H54 (cell line): ENCODE results near the gene CNNM4.
A peak's percentile ranks its signal among the peaks of the same experiment; 100 is the strongest.

Experiments
- DNase-seq: peaks from one replicate; pipeline ENCODE4 v3.0.0; 2011; ENCODE audit warnings: low spot score, mixed read lengths; ENCODE audit not compliant: insufficient read length
- FAIRE-seq: peaks from 3 replicates; lab custom pipeline; 2011; peaks lifted over from hg19 to GRCh38; lab: Jason Lieb, UNC
- POLR2A ChIP-seq: IDR thresholded peaks from 2 replicates; pipeline ENCODE4 v1.6.1; 2011; ENCODE audit warnings: low read depth, mild to moderate bottlenecking, low read length

The CNNM4 gene

DNA sequence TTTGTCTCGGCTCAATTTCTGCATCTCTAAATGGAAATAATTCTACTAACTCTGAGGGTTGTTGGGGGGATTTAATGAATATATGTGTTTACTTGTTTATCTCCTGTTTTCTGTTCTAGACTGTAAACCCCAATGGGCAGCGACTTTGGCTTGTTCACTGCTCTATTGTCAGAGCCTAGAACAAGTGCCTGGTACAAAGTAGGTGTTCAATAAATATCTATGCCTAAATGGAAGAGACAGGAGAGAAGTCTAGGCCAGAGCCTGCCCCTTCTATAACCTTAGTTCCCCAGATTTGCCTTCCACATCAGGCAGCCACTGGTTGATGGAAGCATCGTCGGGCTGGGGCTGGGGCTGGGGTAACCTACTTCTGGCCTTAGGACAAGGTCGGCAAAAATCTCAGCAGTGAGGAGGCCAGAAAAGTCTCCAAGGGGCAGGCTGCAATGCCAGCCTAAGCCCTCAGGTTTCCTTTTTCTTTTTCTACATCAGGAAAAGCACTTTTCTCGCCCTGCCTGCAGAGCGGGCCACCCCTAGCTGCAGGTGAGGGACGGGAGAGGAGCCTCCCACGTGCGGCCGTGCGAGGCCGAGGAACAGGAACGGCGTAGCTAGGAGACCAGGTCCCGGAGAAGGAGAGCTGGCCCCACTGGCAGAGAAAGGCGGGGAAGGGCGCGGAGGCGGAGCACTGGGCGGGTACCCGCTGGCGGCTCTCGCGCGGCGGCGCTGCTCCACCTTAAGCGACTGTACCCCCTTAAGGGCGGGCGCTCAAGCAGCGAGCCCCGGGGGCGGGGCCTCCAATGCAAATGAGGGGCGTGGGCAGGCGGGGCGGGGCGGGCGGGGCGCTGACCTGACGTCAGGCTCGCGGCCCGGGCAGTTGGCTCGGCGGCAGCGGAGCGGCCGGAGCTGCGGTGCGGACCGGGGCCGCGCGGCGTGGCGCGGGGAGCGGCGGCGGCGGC, at the start of gene CNNM4:
Gene CNNM4, plus strand, starts transcription at position 867 of the 950 bp plus-strand sequence. CDS start 98 bp downstream, outside the sequence.
- peak; percentile 96 for DNase-seq
- TF ChIP-seq POLR2A: peak; percentile 97
- FAIRE-seq: no peak

DNA sequence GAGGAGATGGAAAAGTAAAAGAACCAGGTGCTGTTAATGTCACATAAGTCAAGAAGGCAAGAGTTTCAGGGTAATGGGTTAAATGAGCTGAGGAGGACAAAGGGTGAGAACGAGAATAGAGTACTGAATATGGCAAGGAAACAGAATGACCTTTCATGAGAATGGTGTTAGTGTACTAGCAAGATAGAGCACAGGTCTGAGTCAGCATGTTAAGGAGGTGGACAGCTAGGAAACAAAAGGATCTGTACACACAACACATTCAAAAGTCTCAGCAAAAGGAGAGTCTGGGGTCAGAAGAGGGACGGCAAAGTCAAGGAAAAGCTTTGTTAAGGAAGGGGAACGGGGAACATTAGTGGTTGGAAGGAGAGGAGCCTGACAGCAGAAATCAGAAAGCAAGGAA, 49.7 kb upstream of the CNNM4 start:
- DNase-seq: no peak
- TF ChIP-seq POLR2A: no peak
- no peak for FAIRE-seq

DNA sequence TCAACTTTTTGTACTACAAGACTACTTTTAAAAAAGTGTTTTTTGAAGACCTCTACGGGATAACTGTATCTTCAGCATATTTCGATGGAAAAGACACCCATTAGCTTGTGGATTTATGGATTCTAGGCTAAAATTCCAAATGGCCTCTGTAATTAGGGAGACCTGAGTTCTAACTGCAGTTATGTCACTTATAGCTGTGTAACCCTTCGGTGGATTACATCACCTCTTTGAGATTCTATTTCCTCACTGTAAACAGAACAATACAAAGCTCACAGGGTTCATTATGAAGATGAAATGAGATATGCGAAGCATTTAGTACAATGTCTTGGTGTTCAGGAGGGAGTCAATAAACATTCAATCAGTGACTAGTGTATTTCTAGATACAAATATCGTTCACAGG, 45.0 kb upstream of the CNNM4 start:
- TF ChIP-seq POLR2A: no peak
- DNase-seq: no peak
- no peak for FAIRE-seq

DNA sequence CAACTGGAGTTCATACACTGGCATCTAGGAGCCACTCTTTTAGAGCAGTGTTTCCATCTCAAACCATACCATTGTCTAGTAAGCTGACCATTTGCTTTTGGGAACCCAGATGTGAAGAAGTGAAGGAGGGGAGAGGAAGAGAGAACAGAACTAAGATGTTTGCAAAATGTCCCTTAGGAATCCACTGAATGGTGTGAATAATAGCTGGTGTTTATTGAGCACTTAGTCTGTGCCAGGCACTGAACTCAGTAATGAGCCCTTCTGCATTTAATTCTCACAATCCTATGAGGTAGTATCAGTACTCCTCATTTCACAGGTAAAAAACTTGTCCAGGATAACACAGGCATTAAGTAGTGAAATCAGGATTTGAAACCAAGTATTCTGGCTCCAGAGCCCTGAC, 44.3 kb upstream of the CNNM4 start:
- DNase-seq (no peak), FAIRE-seq (no peak)
- TF ChIP-seq POLR2A: no peak

DNA sequence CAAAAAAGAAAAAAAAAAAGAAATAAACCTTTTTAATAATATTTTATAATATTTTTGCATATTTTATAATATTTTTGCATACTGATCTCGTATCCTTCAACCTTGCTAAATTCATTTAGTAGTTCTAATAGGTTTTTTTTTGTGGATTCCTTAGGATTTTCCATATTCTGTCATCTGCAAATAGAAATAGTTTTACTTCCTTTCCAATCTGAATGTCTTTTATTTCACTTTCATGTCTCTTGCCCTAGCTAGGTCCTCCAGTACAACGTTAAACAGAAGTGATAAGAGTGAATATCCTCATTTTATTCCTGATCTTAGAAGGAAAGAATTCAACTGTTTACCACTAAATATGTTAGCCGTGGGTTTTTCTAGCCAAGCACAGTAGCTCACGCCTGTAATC, 34.6 kb upstream of the CNNM4 start:
- no peak for DNase-seq
- FAIRE-seq: no peak

DNA sequence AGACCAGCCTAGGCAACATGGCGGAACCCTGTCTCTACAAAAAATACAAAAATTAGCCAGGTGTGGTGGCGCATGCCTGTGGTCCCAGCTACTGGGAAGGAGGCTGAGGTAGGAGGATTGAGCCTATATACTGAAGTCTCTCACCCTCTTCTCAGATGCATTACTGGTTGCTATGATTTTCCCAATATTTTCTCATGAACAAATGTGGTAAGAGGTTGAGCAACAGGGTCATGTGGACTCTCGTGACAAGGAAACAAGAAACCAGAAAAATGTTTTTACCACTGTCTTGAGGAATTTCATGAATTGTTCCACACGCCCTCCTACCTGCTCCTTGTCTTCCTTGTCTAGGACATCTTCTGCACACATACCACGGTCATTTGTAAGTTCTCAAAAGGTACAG, 33.3 kb upstream of the CNNM4 start:
- DNase-seq (no peak), FAIRE-seq (no peak)
- no peak for TF ChIP-seq POLR2A

More for the DNA sequence above, 34.6 kb upstream of the CNNM4 start:
- no peak for TF ChIP-seq POLR2A

DNA sequence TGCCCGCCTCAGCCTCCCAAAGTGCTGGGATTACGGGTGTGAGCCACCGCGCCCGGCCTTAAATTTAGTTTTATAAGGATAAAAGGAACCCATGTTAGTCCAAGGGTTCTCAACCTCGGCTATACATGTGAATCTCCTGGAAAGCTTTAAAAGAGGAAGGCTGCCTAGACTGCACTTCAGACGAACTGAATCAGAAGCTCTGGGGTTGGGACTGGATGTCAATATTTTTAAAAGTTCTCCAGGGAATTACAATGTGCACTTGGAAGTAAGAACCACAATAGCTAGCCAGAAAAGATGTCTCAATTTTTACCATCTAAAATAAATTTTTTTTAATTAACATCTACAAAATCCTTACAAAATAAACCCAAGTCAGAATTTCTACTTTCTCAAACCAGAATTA, 31.0 kb upstream of the CNNM4 start:
- DNase-seq (no peak), FAIRE-seq (no peak)
- no peak for TF ChIP-seq POLR2A

DNA sequence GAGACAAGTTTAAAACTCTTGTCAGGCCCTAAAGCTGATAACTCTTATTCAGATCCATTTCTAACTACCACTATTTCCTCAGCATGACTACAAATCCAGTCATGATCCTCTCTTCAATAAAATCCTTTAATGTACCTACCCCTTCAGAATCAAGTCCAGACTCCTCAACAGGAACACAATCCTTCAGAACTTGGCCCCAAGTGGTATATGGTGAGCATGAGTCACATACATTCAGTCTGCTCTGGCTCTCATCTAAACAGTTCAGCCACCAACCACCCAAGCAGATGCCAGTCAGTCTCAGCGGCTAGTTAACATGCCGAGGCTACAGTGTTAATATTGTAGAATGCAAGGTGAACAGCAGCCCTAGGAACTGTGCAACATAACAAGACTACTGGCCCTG, 30.5 kb upstream of the CNNM4 start:
- TF ChIP-seq POLR2A: no peak
- FAIRE-seq (no peak), DNase-seq (no peak)

DNA sequence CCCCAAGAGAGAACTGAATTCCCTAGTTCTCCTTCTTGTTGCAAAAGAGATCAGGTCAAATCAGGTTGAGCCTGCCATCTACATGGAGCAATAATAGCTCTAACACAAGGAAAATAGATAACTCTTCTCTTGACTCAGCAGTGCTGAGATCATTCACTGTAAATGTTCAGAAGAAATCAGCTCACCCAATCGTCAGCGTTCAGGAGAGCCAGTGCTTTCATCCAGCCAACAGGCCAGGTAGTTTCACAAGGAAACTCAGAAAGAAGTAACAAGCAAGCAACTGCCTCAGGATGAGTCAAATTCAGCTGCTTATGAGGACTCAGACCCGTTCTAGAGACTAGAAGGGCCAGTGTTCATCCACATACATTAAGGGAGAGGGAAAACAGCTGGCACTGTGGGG, 26.8 kb upstream of the CNNM4 start:
- FAIRE-seq (no peak), DNase-seq (no peak)
- TF ChIP-seq POLR2A: no peak

DNA sequence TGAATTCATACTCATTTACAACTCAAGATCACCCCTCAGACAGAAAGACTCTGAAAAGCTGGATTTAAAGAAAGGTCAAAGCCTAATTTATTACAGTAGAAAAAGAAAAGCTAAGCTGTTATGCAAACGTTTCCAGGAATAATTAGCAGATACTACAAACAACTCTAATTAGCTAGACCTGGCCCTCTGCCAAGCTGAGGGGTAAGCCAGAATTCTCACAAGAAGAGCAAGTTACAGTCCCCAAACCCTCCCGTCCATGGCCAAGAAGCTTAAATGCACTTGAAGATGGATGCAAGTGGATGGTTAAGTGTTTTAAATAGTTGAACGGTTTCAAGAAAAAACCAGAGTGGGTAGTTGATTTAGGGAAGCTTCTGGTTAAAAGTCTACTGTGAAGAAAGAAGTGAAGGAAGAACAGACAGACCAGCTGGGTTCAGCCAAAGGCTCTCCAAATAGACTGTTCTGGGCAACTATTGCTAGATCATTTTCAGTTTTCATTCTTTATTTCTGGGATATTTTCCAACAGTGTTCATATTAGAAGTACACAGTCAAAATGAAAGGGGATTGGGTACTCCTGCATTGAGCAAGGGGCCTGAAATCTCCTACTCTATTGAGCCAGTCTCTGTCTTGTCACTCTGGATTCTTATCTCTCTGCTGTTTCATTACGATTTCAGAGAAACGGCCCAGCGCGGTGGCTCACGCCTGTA, 25.7 kb upstream of the CNNM4 start:
- FAIRE-seq (no peak), DNase-seq (no peak)
- TF ChIP-seq POLR2A: no peak

DNA sequence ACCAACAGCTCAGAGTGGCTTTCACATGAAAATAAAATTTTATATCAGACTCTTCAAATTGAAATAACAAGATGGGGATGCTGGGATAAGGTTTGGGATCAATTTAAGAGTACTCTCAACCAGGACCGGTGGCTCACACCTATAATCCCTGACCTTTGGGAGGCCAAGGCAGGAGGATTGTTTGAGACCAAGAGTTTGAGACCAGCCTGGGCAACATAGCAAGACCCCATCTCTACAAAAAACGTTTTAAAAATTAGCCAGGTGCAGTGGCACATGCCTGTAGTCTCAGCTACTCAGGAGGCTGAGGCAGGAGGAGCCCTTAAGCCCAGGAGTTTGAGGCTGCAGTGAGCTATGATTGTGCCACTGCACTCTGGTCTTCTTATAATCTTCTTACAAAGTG, 23.5 kb upstream of the CNNM4 start:
- DNase-seq: no peak
- no peak for TF ChIP-seq POLR2A
- FAIRE-seq: no peak

DNA sequence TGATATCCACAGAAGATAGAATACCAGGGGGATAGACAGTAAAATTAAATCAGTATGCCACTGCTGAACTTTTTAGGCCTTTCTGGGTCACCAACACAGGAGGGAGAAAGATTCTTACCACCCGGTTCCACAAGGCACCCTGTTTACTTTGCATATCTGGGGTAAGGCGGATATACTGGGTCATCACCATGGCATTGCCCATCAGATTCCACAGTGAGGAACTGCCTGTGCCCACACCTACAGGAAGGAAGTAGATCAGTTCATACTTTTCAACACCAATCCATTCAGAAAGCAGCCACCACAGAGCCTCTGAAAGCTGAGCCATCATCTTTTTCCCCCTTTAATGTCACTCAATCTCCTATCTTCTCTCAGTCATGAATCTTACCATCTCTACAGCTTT, 22.9 kb upstream of the CNNM4 start:
- FAIRE-seq: no peak
- DNase-seq: no peak
- no peak for TF ChIP-seq POLR2A

DNA sequence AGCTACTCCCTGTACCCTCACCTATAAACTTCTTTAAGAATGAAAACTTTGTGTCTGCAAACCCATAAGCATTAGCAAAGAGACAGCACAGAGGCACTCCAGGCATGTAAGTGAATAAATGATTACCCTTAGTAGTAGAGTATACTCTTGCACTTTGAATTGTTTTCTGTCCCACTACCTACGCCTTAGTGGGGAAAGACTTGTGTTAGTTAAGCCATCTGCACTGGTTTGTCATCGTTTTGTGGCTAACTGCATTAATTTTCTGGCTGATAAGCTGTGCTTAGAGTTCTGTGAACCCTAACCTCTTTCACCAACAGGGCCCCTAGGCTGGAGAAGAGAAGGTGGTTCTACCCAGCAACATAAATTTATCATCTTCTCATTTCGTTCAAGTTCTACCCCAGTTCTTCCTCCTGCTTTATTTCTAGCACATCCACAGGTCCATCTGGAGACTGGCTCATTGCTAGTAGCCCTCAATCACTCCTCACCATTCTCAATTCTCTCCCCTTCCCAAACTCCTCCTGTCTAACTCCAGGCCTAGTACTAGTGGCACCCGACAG, 21.5 kb upstream of the CNNM4 start:
- TF ChIP-seq POLR2A: no peak
- DNase-seq: no peak

More for the DNA sequence above, 21.5 kb upstream of the CNNM4 start:
- FAIRE-seq: no peak
